WTC11 (cell line): ENCODE data around the gene ID3.

Source experiments
- AR ChIP-seq: fragments of 250-450 bp; sonication (Bioruptor Pico); IDR thresholded peaks from 2 replicates; pipeline ENCODE4 v1.9.0; 2021; ENCODE audit warnings: mild to moderate bottlenecking
- CTCF ChIP-seq: fragments of 200-600 bp; IDR thresholded peaks from 2 replicates; pipeline ENCODE4 v1.8.0; 2022; ENCODE audit warnings: antibody characterized with exemption
- KAT7 ChIP-seq: sonication (generic); formaldehyde crosslinking; IDR thresholded peaks from 2 replicates; pipeline ENCODE4 v1.8.1; 2023; ENCODE audit warnings: missing genetic modification reagents, mild to moderate bottlenecking, borderline replicate concordance
- MAX ChIP-seq: sonication (generic); formaldehyde crosslinking; IDR thresholded peaks from 2 replicates; pipeline ENCODE4 v1.8.0; 2022; ENCODE audit warnings: mild to moderate bottlenecking, missing genetic modification reagents
- TEAD1 ChIP-seq: sonication (generic); formaldehyde crosslinking; IDR thresholded peaks from 2 replicates; pipeline ENCODE4 v1.8.0; 2022; ENCODE audit warnings: mild to moderate bottlenecking, missing genetic modification reagents
- ZBTB43 ChIP-seq: sonication (generic); formaldehyde crosslinking; IDR thresholded peaks from 2 replicates; pipeline ENCODE4 v1.8.1; 2023; ENCODE audit warnings: mild to moderate bottlenecking, missing genetic modification reagents
- ZNF396 ChIP-seq: fragments of 250-450 bp; sonication (Bioruptor Pico); IDR thresholded peaks from 2 replicates; pipeline ENCODE4 v1.8.0; 2021; ENCODE audit warnings: mild to moderate bottlenecking, moderate library complexity, borderline replicate concordance

GRCh38 chr1:23591460-23592208 lies 32.3 kb upstream of the ID3 start:
- TF ChIP-seq MAX (CRISPR knock-in tag) = no peak
- TF ChIP-seq AR (CRISPR knock-in tag) = no peak
- TF ChIP-seq ZNF396 = no peak
- TF ChIP-seq CTCF = no peak
- no peak for TF ChIP-seq KAT7 (CRISPR knock-in tag)
- no peak for TF ChIP-seq ZBTB43 (CRISPR knock-in tag)
- no peak for TF ChIP-seq TEAD1 (CRISPR knock-in tag)
